ENCODE results near the gene GAS7. TPM values are rescaled to one million over a fixed set of nuclear protein-coding genes. Genes with fewer than 3 reads are reported as not detected.

GAS7 gene
- total and polyA plus RNA-seq, 2 experiments from 2014 or later: 1.9 to 10.7 TPM

DNA sequence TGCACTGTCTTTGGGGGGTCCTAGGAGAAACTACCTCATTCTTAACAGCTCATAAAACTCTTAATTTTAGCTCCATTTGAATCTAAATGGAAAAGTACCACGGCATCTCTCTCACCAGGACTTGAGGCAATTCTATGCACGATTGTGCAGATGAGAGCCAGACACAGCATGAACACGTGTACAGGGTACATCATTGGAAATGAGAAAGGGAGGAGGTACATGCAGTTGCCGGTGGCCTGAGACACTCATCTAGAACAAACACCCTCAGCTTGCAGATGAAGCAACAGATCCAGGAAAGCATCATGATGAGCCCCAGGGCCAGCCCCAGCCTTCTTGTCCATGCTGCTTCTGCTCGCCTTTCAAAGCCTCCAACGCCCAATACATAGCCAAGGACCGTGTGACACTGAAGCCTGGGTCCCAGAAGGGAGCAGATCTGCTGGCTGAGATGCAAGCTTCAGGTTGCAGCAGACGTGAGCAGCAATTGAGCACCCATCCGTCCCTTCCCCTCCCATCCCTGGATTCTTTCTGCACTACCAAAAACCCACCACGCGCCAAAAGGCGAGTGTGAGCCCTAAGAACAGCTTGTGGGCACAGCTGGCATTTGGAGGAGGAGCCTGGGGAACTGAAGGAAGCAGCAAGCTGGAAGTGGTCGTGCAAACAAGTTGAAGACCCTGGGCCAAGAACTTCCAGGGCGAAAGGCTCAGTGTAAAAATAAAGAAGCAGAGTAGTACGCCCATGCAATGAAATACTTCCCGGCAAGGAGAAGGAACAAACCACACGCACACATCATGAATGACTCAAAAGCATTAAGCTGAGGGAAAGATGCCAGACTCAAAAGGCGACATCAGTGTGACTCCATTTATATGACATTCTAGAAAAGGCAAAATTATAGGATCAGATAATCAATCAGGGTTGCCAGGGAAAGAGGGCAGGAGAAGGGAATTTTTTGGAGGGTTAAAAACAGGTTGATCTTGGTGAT is 286.0 kb downstream of the GAS7 start:
- DNase-seq (ENCODE audit: low spot score) (no peak), ATAC-seq (no peak)
- Histone ChIP-seq H3K27ac (ENCODE audit: low read depth) (no peak overlapping the region), H3K4me1 (ENCODE audit: insufficient read depth) (no peaks in the 10 kb centered on the region), H3K27me3 (ENCODE audit: insufficient read depth) (no peaks in the 10 kb centered on the region), H3K4me2 (no peak overlapping the region), H3K9me2 (ENCODE audit: insufficient read depth) (no peaks in the 10 kb centered on the region), H3K4me3 (no peak overlapping the region), H2AFZ (no peak overlapping the region), H3K36me3 (ENCODE audit: insufficient read depth) (no peaks in the 10 kb centered on the region), H3F3A (replicated peaks; ENCODE audit: low read depth) (no peaks in the 10 kb centered on the region), H3K79me2 (replicated peaks; ENCODE audit: insufficient read depth) (no peaks in the 10 kb centered on the region), H4K20me1 (replicated peaks; ENCODE audit: insufficient read depth) (no peaks in the 10 kb centered on the region)
- TF ChIP-seq NANOG (IDR thresholded peaks at IDR 0.05; ENCODE audit: borderline replicate concordance) (no peak), CREB1 (CRISPR knock-in tag; IDR thresholded peaks at IDR 0.05; ENCODE audit: low read depth) (no peak), JUNB (IDR thresholded peaks at IDR 0.05; ENCODE audit: unreplicated experiment) (no peak), CTCF (conservative IDR thresholded peaks at IDR 0.05; ENCODE audit: low read depth in 2 of 2) (no peak), ZNF114 (CRISPR knock-in tag; IDR thresholded peaks at IDR 0.05) (no peak)
- TF ChIP-seq, protein P1, sequence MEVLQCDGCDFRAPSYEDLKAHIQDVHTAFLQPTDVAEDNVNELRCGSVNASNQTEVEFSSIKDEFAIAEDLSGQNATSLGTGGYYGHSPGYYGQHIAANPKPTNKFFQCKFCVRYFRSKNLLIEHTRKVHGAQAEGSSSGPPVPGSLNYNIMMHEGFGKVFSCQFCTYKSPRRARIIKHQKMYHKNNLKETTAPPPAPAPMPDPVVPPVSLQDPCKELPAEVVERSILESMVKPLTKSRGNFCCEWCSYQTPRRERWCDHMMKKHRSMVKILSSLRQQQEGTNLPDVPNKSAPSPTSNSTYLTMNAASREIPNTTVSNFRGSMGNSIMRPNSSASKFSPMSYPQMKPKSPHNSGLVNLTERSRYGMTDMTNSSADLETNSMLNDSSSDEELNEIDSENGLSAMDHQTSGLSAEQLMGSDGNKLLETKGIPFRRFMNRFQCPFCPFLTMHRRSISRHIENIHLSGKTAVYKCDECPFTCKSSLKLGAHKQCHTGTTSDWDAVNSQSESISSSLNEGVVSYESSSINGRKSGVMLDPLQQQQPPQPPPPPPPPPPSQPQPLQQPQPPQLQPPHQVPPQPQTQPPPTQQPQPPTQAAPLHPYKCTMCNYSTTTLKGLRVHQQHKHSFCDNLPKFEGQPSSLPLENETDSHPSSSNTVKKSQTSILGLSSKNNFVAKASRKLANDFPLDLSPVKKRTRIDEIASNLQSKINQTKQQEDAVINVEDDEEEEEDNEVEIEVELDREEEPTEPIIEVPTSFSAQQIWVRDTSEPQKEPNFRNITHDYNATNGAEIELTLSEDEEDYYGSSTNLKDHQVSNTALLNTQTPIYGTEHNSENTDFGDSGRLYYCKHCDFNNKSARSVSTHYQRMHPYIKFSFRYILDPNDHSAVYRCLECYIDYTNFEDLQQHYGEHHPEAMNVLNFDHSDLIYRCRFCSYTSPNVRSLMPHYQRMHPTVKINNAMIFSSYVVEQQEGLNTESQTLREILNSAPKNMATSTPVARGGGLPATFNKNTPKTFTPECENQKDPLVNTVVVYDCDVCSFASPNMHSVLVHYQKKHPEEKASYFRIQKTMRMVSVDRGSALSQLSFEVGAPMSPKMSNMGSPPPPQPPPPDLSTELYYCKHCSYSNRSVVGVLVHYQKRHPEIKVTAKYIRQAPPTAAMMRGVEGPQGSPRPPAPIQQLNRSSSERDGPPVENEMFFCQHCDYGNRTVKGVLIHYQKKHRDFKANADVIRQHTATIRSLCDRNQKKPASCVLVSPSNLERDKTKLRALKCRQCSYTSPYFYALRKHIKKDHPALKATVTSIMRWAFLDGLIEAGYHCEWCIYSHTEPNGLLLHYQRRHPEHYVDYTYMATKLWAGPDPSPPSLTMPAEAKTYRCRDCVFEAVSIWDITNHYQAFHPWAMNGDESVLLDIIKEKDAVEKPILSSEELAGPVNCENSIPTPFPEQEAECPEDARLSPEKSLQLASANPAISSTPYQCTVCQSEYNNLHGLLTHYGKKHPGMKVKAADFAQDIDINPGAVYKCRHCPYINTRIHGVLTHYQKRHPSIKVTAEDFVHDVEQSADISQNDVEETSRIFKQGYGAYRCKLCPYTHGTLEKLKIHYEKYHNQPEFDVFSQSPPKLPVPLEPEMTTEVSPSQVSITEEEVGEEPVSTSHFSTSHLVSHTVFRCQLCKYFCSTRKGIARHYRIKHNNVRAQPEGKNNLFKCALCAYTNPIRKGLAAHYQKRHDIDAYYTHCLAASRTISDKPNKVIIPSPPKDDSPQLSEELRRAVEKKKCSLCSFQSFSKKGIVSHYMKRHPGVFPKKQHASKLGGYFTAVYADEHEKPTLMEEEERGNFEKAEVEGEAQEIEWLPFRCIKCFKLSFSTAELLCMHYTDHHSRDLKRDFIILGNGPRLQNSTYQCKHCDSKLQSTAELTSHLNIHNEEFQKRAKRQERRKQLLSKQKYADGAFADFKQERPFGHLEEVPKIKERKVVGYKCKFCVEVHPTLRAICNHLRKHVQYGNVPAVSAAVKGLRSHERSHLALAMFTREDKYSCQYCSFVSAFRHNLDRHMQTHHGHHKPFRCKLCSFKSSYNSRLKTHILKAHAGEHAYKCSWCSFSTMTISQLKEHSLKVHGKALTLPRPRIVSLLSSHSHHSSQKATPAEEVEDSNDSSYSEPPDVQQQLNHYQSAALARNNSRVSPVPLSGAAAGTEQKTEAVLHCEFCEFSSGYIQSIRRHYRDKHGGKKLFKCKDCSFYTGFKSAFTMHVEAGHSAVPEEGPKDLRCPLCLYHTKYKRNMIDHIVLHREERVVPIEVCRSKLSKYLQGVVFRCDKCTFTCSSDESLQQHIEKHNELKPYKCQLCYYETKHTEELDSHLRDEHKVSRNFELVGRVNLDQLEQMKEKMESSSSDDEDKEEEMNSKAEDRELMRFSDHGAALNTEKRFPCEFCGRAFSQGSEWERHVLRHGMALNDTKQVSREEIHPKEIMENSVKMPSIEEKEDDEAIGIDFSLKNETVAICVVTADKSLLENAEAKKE (CRISPR knock-in tag; IDR thresholded peaks at IDR 0.05): no peak
- TF ChIP-seq, protein P2, sequence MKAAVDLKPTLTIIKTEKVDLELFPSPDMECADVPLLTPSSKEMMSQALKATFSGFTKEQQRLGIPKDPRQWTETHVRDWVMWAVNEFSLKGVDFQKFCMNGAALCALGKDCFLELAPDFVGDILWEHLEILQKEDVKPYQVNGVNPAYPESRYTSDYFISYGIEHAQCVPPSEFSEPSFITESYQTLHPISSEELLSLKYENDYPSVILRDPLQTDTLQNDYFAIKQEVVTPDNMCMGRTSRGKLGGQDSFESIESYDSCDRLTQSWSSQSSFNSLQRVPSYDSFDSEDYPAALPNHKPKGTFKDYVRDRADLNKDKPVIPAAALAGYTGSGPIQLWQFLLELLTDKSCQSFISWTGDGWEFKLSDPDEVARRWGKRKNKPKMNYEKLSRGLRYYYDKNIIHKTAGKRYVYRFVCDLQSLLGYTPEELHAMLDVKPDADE (IDR thresholded peaks at IDR 0.05): no peak
- no peaks in the 10 kb centered on the region; the same call in 2 of the 3 replicates for H3K9me3 Mint-ChIP-seq
- peaks cover 23% of the 10 kb centered on the region for H3K27me3 Mint-ChIP-seq (ENCODE audit: insufficient read depth, low read depth, poor library complexity)
- H3K4me1 Mint-ChIP-seq: peaks cover 15% of the 10 kb centered on the region
- H3K27ac Mint-ChIP-seq: no peak overlapping the region
- H3K36me3 Mint-ChIP-seq (ENCODE audit: low read depth): no peaks in the 10 kb centered on the region
- no peak overlapping the region for H3K4me3 Mint-ChIP-seq
